Measurements from ENCODE around the gene PCSK6.

Gene PCSK6

DNA sequence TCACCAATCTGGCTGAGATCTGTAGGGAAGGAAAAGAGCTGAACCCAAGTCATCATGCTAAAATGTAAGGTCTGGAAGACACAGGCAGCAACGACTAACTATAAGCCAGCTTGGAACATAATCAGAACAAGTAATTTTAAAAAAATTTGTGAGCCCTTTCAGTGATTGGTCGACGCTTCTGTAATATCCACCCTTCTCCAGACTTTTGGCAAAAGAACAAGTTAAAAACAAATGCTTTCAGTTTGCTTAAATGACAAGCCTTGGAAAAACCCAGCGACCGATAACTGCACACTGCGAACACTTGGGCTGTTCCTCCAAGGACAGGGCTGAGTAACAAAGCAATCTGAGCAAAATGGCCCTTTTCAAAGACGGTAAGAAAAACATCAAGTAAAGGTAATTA is 49.6 kb downstream of the PCSK6 start:
- TF ChIP-seq SPI1 (IDR thresholded peaks at IDR 0.05; ENCODE audit: borderline replicate concordance, low read depth): no peak
- Histone ChIP-seq H3K27me3 (ENCODE audit: insufficient read depth, poor library complexity, severe bottlenecking) (no peaks in the 10 kb centered on the region), H3K27ac (replicated peaks) (no peak overlapping the region), H3K4me3 (replicated peaks; ENCODE audit: insufficient read depth, low read length) (no peak overlapping the region)
- DNase-seq (ENCODE audit: low read depth in 1 of 2, low spot score in 1 of 2): no peak

DNA sequence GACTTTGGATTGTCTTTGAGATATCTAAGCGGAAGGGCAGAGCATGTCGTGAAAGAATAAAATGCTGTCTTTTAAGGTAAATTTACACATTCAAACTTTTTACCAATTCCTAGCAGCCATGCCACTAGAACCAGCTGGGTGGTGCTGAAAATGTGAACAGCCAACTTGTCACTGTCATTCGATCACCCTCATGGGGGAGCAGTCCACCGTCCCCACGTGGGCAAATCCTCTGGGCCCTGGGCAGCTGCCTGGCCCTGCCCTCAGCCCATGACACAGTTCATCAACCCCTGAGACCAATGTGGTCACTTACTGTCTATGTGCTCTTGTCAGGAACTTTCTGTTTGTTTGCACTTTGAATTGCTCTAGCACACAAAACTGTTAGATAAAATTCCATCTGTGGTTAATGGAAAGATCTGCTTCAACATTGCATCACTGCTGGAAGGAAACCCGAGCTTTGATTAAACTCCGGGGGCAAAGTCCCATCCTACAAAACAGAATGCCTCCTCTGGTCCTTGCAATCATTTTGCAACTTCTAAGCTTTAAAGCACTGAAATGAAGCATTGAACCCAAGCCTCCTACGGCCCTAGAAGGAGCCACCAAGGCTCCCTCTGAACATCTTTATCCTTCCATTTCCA is 50.1 kb downstream of the PCSK6 start:
- H3K27me3 ChIP-seq (ENCODE audit: insufficient read depth, poor library complexity, severe bottlenecking): no peaks in the 10 kb centered on the region
- H3K27ac ChIP-seq (replicated peaks): no peak overlapping the region
- DNase-seq (ENCODE audit: low read depth in 1 of 2, low spot score in 1 of 2): no peak
- no peak overlapping the region for H3K4me3 ChIP-seq (replicated peaks; ENCODE audit: insufficient read depth, low read length)
- TF ChIP-seq, protein P1, sequence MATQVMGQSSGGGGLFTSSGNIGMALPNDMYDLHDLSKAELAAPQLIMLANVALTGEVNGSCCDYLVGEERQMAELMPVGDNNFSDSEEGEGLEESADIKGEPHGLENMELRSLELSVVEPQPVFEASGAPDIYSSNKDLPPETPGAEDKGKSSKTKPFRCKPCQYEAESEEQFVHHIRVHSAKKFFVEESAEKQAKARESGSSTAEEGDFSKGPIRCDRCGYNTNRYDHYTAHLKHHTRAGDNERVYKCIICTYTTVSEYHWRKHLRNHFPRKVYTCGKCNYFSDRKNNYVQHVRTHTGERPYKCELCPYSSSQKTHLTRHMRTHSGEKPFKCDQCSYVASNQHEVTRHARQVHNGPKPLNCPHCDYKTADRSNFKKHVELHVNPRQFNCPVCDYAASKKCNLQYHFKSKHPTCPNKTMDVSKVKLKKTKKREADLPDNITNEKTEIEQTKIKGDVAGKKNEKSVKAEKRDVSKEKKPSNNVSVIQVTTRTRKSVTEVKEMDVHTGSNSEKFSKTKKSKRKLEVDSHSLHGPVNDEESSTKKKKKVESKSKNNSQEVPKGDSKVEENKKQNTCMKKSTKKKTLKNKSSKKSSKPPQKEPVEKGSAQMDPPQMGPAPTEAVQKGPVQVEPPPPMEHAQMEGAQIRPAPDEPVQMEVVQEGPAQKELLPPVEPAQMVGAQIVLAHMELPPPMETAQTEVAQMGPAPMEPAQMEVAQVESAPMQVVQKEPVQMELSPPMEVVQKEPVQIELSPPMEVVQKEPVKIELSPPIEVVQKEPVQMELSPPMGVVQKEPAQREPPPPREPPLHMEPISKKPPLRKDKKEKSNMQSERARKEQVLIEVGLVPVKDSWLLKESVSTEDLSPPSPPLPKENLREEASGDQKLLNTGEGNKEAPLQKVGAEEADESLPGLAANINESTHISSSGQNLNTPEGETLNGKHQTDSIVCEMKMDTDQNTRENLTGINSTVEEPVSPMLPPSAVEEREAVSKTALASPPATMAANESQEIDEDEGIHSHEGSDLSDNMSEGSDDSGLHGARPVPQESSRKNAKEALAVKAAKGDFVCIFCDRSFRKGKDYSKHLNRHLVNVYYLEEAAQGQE (IDR thresholded peaks at IDR 0.05; ENCODE audit: insufficient replicate concordance, low read depth): no peak
- no peak for TF ChIP-seq GABPA (IDR thresholded peaks at IDR 0.05; ENCODE audit: low read depth)
- TF ChIP-seq SPI1 (IDR thresholded peaks at IDR 0.05; ENCODE audit: borderline replicate concordance, low read depth): no peak
- TF ChIP-seq POLR2AphosphoS5 (IDR thresholded peaks at IDR 0.05; ENCODE audit: low read depth): no peak
- TF ChIP-seq, protein P2, sequence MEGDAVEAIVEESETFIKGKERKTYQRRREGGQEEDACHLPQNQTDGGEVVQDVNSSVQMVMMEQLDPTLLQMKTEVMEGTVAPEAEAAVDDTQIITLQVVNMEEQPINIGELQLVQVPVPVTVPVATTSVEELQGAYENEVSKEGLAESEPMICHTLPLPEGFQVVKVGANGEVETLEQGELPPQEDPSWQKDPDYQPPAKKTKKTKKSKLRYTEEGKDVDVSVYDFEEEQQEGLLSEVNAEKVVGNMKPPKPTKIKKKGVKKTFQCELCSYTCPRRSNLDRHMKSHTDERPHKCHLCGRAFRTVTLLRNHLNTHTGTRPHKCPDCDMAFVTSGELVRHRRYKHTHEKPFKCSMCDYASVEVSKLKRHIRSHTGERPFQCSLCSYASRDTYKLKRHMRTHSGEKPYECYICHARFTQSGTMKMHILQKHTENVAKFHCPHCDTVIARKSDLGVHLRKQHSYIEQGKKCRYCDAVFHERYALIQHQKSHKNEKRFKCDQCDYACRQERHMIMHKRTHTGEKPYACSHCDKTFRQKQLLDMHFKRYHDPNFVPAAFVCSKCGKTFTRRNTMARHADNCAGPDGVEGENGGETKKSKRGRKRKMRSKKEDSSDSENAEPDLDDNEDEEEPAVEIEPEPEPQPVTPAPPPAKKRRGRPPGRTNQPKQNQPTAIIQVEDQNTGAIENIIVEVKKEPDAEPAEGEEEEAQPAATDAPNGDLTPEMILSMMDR (IDR thresholded peaks at IDR 0.05; ENCODE audit: insufficient read depth, low read length): no peak

DNA sequence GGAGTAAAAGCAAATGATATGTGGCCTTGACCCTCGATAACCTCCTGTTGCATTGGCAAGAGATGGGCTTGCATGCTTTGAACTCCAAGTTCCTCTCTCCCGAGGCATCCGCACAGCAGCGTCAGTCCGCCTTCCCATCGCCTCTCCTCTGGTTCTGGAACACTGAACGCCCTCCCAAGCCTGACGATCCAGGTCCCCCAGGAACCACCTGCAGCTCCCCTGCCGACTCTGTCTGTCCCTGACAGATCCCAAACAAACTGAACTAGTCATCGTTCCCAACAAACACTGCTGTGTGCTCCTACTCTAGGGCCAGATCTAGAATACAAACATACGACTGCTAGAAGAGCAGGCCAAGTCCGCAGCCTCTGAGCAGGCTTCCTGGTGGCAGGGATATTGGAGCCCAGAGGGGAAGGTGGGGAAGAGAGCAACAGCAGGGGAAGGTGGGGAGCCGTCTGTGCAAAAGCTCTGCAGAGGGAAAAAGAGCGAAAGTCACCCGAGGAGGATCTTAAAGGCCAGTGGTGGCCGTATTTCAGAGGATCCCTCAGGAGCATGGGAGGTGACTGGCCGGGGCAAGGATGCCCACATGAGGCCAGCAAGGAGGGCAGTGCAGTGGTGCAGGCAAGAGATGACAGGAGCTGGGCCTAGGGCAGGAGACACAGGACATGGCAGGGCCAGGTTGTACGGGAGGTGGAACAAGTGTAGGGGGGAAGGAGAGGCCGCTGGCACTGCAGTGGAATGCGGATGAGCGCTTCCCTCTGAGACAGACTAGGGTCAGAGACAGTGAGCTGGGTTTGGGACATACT is 50.8 kb downstream of the PCSK6 start:
- Histone ChIP-seq H3K4me3 (replicated peaks; ENCODE audit: insufficient read depth, low read length) (no peak overlapping the region), H3K27ac (replicated peaks) (no peak overlapping the region), H3K27me3 (ENCODE audit: insufficient read depth, poor library complexity, severe bottlenecking) (no peaks in the 10 kb centered on the region)
- TF ChIP-seq SPI1 (IDR thresholded peaks at IDR 0.05; ENCODE audit: borderline replicate concordance, low read depth) (no peak), GABPA (IDR thresholded peaks at IDR 0.05; ENCODE audit: low read depth) (no peak), POLR2AphosphoS5 (IDR thresholded peaks at IDR 0.05; ENCODE audit: low read depth) (no peak)
- TF ChIP-seq, protein P1 (IDR thresholded peaks at IDR 0.05; ENCODE audit: insufficient replicate concordance, low read depth): no peak
- TF ChIP-seq, protein P2 (IDR thresholded peaks at IDR 0.05; ENCODE audit: insufficient read depth, low read length): no peak
- DNase-seq (ENCODE audit: low read depth in 1 of 2, low spot score in 1 of 2): no peak

- no peak for DNase-seq (ENCODE audit: low read depth in 1 of 2, low spot score in 1 of 2)
- H3K4me3 ChIP-seq (replicated peaks; ENCODE audit: insufficient read depth, low read length): no peak overlapping the region
- no peaks in the 10 kb centered on the region for H3K27me3 ChIP-seq (ENCODE audit: insufficient read depth, poor library complexity, severe bottlenecking)
- H3K27ac ChIP-seq (replicated peaks): no peak overlapping the region
- TF ChIP-seq, protein P2 (IDR thresholded peaks at IDR 0.05; ENCODE audit: insufficient read depth, low read length): no peak
- no peak for TF ChIP-seq SPI1 (IDR thresholded peaks at IDR 0.05; ENCODE audit: borderline replicate concordance, low read depth)
- no peak for TF ChIP-seq GABPA (IDR thresholded peaks at IDR 0.05; ENCODE audit: low read depth)
- TF ChIP-seq POLR2AphosphoS5 (IDR thresholded peaks at IDR 0.05; ENCODE audit: low read depth): no peak
- TF ChIP-seq, protein P1 (IDR thresholded peaks at IDR 0.05; ENCODE audit: insufficient replicate concordance, low read depth): no peak
Measured at GRCh38 chr15:101437618-101438481, 51.7 kb downstream of the PCSK6 start.

All from HL-60 (cell line).